H1 (cell line): ENCODE measurements around the gene SORCS3. TPM values are rescaled to one million over a fixed set of nuclear protein-coding genes. Genes with fewer than 3 reads are reported as not detected.

Source experiments
- CBX8 ChIP-seq: fragments of 300-800, 300-1000 bp; sonication (generic); IDR thresholded peaks from 2 replicates; pipeline ENCODE4 v1.7.1; 2016; ENCODE audit warnings: low read depth, low read length, borderline replicate concordance
- CHD7 ChIP-seq: fragments of 300-600 bp; sonication (generic); IDR thresholded peaks from 2 replicates; pipeline ENCODE4 v1.7.1; 2012; ENCODE audit warnings: low read length, moderate library complexity, mild to moderate bottlenecking, inconsistent platforms; ENCODE audit not compliant: insufficient replicate concordance
- KDM4A ChIP-seq: IDR thresholded peaks from one replicate; pipeline ENCODE4 v1.7.1; 2012; ENCODE audit warnings: low read depth, mild to moderate bottlenecking, moderate library complexity, low read length, inconsistent platforms; ENCODE audit not compliant: severe bottlenecking
- MAFK ChIP-seq: IDR thresholded peaks from 2 replicates; pipeline ENCODE4 v1.6.1; 2012; ENCODE audit warnings: low read depth, mild to moderate bottlenecking, improper control_type of control experiment, low read length
- RBBP5 ChIP-seq: IDR thresholded peaks from 2 replicates; pipeline ENCODE4 v1.7.1; 2012; ENCODE audit warnings: low read depth, mild to moderate bottlenecking, inconsistent platforms, low read length, moderate library complexity, borderline replicate concordance
- RFX5 ChIP-seq: IDR thresholded peaks from 2 replicates; pipeline ENCODE4 v1.6.1; 2011; ENCODE audit warnings: low read depth, low read length, improper control_type of control experiment, borderline replicate concordance
- SIN3A ChIP-seq, 2 experiments: IDR thresholded peaks in 1 of 2; conservative IDR thresholded peaks in 1 of 2; 2 replicates each; pipeline ENCODE4 v1.6.1; 2011 to 2012; ENCODE audit warnings: low read length in 2 of 2, improper control_type of control experiment in 1 of 2, low read depth in 1 of 2, mild to moderate bottlenecking in 1 of 2
- SP1 ChIP-seq: IDR thresholded peaks from 2 replicates; pipeline ENCODE4 v1.6.1; 2011; ENCODE audit warnings: low read depth, low read length
- SRF ChIP-seq: IDR thresholded peaks from 2 replicates; pipeline ENCODE4 v1.6.1; 2011; ENCODE audit warnings: mild to moderate bottlenecking, low read depth, low read length, moderate library complexity
- polyA plus RNA-seq, 7 experiments: library from polyadenylated mRNA; depleted of rRNA in 3 of 7; stranded (reverse) in 5 of 7; unstranded in 2 of 7; fragments of >200 nt in 5 of 7; fragments of 200-250 nt in 2 of 7; gene quantifications; 1 replicate in 5 of 7; 2 replicates in 1 of 7; 4 replicates in 1 of 7; pipeline versions ENCODE4 v1.2.1 to v1.2.3, GENCODE V29; 2011 to 2013; ENCODE audit warnings: missing spikeins in 2 of 7, mixed read lengths in 2 of 7
- total RNA-seq: library from RNA; stranded (reverse); fragmentation: NEBNext Ultra II Directional; extraction: Animal tissue kit (Norgen Biotek cat#: 25700); gene quantifications from 2 replicates; pipeline ENCODE4 v1.2.1, GENCODE V29; 2021

The SORCS3 gene
- total and polyA plus RNA-seq, 2 of the 8 experiments (the other 6 are each of a cell fraction or from before 2014, with no cell fraction given): 0.26 to 0.88 TPM

GRCh38 chr10:104895981-104896380 is 254.9 kb downstream of the SORCS3 start (continued):
- TF ChIP-seq MAFK: no peak
- TF ChIP-seq KDM4A: no peak
- TF ChIP-seq RFX5: no peak
- no peak for TF ChIP-seq CBX8
- no peak for TF ChIP-seq CHD7
- no peak for TF ChIP-seq SP1
- TF ChIP-seq SRF: no peak
- TF ChIP-seq SIN3A (conservative IDR thresholded peaks at IDR 0.05 in 1 of 2, IDR thresholded peaks at IDR 0.05 in 1 of 2; ENCODE audit: low read depth in 1 of 2, low read length in 2 of 2): no peak
- TF ChIP-seq RBBP5: no peak
- TF ChIP-seq, all 59 proteins: peak for 0
